Progenitor cell of endocrine pancreas (in vitro differentiated cells): Measurements from ENCODE around the gene CWC15. TPM values are rescaled to one million over a fixed set of nuclear protein-coding genes. Genes with fewer than 3 reads are reported as not detected.
"Not testable (repeated sequence)": the region's sequence is repeated elsewhere in the genome, so short reads cannot be mapped to it uniquely, and the experiment has no call there.

Experiments used
- DNase-seq: peaks from one replicate; pipeline ENCODE4 v3.0.0; 2021; ENCODE audit warnings: low spot score; ENCODE audit not compliant: unreplicated experiment
- H3K27ac Mint-ChIP-seq: 2 replicates; pipeline ENCODE4 v1.8.0; 2021; ENCODE audit warnings: mild to moderate bottlenecking, moderate library complexity, mixed read lengths
- H3K27me3 Mint-ChIP-seq: 2 replicates; pipeline ENCODE4 v1.8.0; 2021; ENCODE audit warnings: mixed read lengths
- H3K36me3 Mint-ChIP-seq: 2 replicates; pipeline ENCODE4 v1.8.0; 2022; ENCODE audit warnings: mixed read lengths; ENCODE audit not compliant: insufficient read depth
- H3K4me1 Mint-ChIP-seq: 2 replicates; pipeline ENCODE4 v1.8.0; 2021; ENCODE audit warnings: low read depth, mixed read lengths
- H3K4me3 Mint-ChIP-seq: 2 replicates; pipeline ENCODE4 v1.8.0; 2021; ENCODE audit warnings: low read depth, mild to moderate bottlenecking, moderate library complexity, mixed read lengths
- H3K9me3 Mint-ChIP-seq: 2 replicates; pipeline ENCODE4 v1.8.0; 2021; ENCODE audit warnings: low read depth, mixed read lengths
- CTCF ChIP-seq: fragments of 200-600 bp; sonication (generic); IDR thresholded peaks from one replicate; pipeline ENCODE4 v1.5.0; 2021; ENCODE audit warnings: antibody characterized with exemption, mild to moderate bottlenecking; ENCODE audit not compliant: unreplicated experiment
- long read RNA-seq: library from polyadenylated mRNA; unstranded; transcript quantifications from one replicate; pipeline ENCODE4 v2.0.0, GENCODE V29; 2020
- total RNA-seq: library from RNA; stranded (reverse); gene quantifications from 2 replicates; pipeline ENCODE4 v1.2.1, GENCODE V29; 2021

Gene CWC15
- 74.7 and 74.9 TPM in 2 replicates for total RNA-seq
- long read RNA-seq, transcript CWC15-201 (7 exons, 1,576 nt): major isoform, 16 of 25 reads
- long read RNA-seq, partial matches to known transcripts: 6 of 25 reads
- long read RNA-seq, other reads (novel, unspliced or antisense): 3 of 25 reads

- H3K27me3 Mint-ChIP-seq: no peaks in the 10 kb centered on the region
- peaks cover 16% of the 10 kb centered on the region for H3K4me1 Mint-ChIP-seq
- H3K27ac Mint-ChIP-seq: peak within 1 kb of the TSS; percentile 97
- H3K9me3 Mint-ChIP-seq: no peaks in the 10 kb centered on the region
- TF ChIP-seq CTCF: no peak
- DNase-seq: peak; percentile 82
- peaks cover 18% of the 10 kb centered on the region for H3K36me3 Mint-ChIP-seq
- H3K4me3 Mint-ChIP-seq: peak within 1 kb of the TSS; percentile 90
These were observed at the start of gene CWC15, which contains the start of gene KDM4D for GRCh38 chr11:94973099-94973968. CWC15 (minus strand) TSS chr11:94973556; CDS start chr11:94972185, 1,371 bp downstream. KDM4D (plus strand) TSS chr11:94973709; CDS start chr11:94997373, 23,664 bp downstream.

- H3K4me3 Mint-ChIP-seq, H3K4me1 Mint-ChIP-seq, H3K27me3 Mint-ChIP-seq, H3K9me3 Mint-ChIP-seq, H3K36me3 Mint-ChIP-seq, DNase-seq, H3K27ac Mint-ChIP-seq: not testable (repeated sequence)
These were observed 48.1 kb upstream of the CWC15 start for GRCh38 chr11:95021468-95021867.

DNA sequence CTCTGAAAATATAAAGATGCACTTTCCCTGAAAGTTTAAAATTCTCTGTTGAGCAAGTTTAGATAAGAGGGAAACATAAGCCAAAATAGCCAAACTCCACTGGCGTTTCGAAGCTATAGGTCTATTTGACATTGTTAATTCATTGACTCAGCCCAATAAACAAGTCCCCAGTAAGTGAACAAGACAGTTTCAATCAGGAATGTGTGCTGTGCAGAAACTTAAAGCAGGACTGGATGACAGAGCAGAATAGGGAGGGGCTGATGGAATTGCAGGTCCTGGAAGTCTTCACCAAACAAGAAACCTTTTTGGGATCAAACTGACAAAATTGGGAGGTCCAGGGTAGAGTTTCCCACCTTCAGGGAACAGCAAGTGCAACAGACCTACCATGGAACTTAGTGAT lies 42.8 kb upstream of the CWC15 start:
- DNase-seq: no peak
- Mint-ChIP-seq H3K36me3 (no peaks in the 10 kb centered on the region), H3K4me1 (no peaks in the 10 kb centered on the region), H3K27me3 (no peaks in the 10 kb centered on the region), H3K9me3 (no peaks in the 10 kb centered on the region), H3K4me3 (no peak overlapping the region), H3K27ac (no peak overlapping the region)
- TF ChIP-seq CTCF: no peak

DNA sequence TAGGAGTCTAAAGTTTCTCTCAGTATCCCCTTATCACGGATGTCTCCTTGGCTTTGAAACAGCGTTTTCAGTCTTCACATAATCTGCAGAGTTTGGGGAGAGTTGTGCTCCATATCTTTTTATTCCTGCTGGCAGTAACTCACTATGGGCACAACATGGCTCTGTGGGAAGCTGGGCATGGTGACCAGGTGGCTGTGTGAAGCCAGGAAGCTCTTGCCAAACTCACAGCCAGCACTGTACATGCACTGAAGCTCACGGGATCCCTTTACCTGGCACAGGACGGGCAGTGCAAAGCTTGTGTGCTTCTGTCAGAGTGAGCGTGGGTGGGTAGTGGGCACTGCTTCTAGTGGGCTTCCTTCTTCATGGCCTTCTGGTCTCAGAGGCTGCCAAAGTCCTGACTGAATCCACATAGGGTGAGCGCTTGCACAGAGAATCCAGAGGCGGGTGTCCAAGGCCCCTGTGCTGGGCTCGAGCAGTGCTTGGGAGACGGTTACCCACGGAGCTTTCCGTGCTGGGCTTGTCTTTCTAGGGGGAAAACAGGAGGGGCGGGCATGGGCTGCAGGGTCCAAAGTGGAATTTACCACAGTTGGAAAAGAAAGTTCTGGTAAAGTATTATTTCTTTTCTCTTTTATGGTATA lies 40.9 kb upstream of the CWC15 start:
- no peak overlapping the region for H3K4me3 Mint-ChIP-seq
- H3K4me1 Mint-ChIP-seq: no peaks in the 10 kb centered on the region
- no peaks in the 10 kb centered on the region for H3K36me3 Mint-ChIP-seq
- DNase-seq: no peak
- H3K9me3 Mint-ChIP-seq: no peaks in the 10 kb centered on the region
- H3K27ac Mint-ChIP-seq: no peak overlapping the region
- TF ChIP-seq CTCF: no peak
- peaks cover 3% of the 10 kb centered on the region for H3K27me3 Mint-ChIP-seq

- peaks cover 4% of the 10 kb centered on the region for H3K9me3 Mint-ChIP-seq
- H3K27me3 Mint-ChIP-seq: peaks cover 11% of the 10 kb centered on the region
- DNase-seq: no peak
- no peak for TF ChIP-seq CTCF
- H3K4me1 Mint-ChIP-seq: no peaks in the 10 kb centered on the region
- H3K36me3 Mint-ChIP-seq: no peaks in the 10 kb centered on the region
- no peak overlapping the region for H3K4me3 Mint-ChIP-seq
- H3K27ac Mint-ChIP-seq: no peak overlapping the region
These were observed 38.0 kb upstream of the CWC15 start for GRCh38 chr11:95011376-95011775.
